BLaER1 treated with 17β-estradiol and CSF1 and Interleukin-3, amounts not matched to agents 10 nM and 100 nM (cell line): ENCODE data around the gene FAM13A.

Source experiments
- H3K27ac ChIP-seq, 11 experiments: shearing (Covaris generic); formaldehyde crosslinking; 2 replicates each; pipeline ENCODE4 v1.8.1; 2022
- H3K27me3 ChIP-seq, 11 experiments: shearing (Covaris generic); formaldehyde crosslinking; 2 replicates each; pipeline ENCODE4 v1.8.1; 2022
- H3K36me3 ChIP-seq, 11 experiments: shearing (Covaris generic); formaldehyde crosslinking; 2 replicates each; pipeline ENCODE4 v1.8.1; 2022
- H3K4me1 ChIP-seq, 10 experiments: shearing (Covaris generic); formaldehyde crosslinking; 2 replicates each; pipeline ENCODE4 v1.8.1; 2022
- H3K4me2 ChIP-seq, 11 experiments: shearing (Covaris generic); formaldehyde crosslinking; 2 replicates each; pipeline ENCODE4 v1.8.1; 2022
- H3K4me3 ChIP-seq, 10 experiments: shearing (Covaris generic); formaldehyde crosslinking; 2 replicates each; pipeline ENCODE4 v1.8.1; 2022
- H3K9ac ChIP-seq, 11 experiments: shearing (Covaris generic); formaldehyde crosslinking; 2 replicates each; pipeline ENCODE4 v1.8.1; 2022
- H3K9me3 ChIP-seq, 11 experiments: shearing (Covaris generic); formaldehyde crosslinking; replicated peaks in 1 of 11; 2 replicates each; pipeline ENCODE4 v1.8.1; 2022
- H4K20me1 ChIP-seq, 11 experiments: shearing (Covaris generic); formaldehyde crosslinking; 2 replicates each; pipeline ENCODE4 v1.8.1; 2022
- Cebpa-rat ChIP-seq, 11 experiments: shearing (Covaris generic); IDR thresholded peaks; 2 replicates each; pipeline ENCODE4 v1.8.1; 2022

FAM13A gene

GRCh38 chr4:88809101-88809500 is 247.9 kb downstream of the FAM13A start:
- Histone ChIP-seq H3K9me3 (0 out of 22 replicates have a peak, but pooled peaks cover 0 to 4% (median 0%) of the 10 kb centered on the region in 11 experiments), H3K4me1 (peaks cover 0 to 53% (median 2%) of the 10 kb centered on the region in 10 experiments; a peak in 8 of 20 replicates), H3K27ac (0 out of 22 replicates have a peak overlapping the region, but pooled peaks of 1 of the 11 experiments have one; percentile 4), H3K27me3 (no peaks in the 10 kb centered on the region), H3K4me2 (peak overlapping the region in 2 of 11 experiments; percentile 50 to 56; a peak in 3 of 22 replicates), H3K4me3 (no peak overlapping the region), H4K20me1 (peaks cover 0 to 87% (median 0%) of the 10 kb centered on the region in 11 experiments; a peak in 6 of 22 replicates), H3K9ac (0 out of 22 replicates have a peak overlapping the region, but pooled peaks of 1 of the 11 experiments have one; percentile 19), H3K36me3 (peaks cover 0 to 54% (median 0%) of the 10 kb centered on the region in 11 experiments; a peak in 3 of 22 replicates)
- no peak for TF ChIP-seq Cebpa-rat (IDR thresholded peaks at IDR 0.05)

GRCh38 chr4:88807499-88807898 is 249.5 kb downstream of the FAM13A start:
- Histone ChIP-seq H3K27ac (no peak overlapping the region), H3K9ac (no peak overlapping the region), H3K4me1 (peaks cover 0 to 69% (median 14%) of the 10 kb centered on the region in 10 experiments; a peak in 13 of 20 replicates), H3K4me3 (no peak overlapping the region), H4K20me1 (peaks cover 0 to 85% (median 0%) of the 10 kb centered on the region in 11 experiments; a peak in 4 of 22 replicates), H3K36me3 (peaks cover 0 to 41% (median 0%) of the 10 kb centered on the region in 11 experiments; a peak in 3 of 22 replicates), H3K4me2 (no peak overlapping the region), H3K27me3 (no peaks in the 10 kb centered on the region), H3K9me3 (0 out of 22 replicates have a peak, but pooled peaks cover 0 to 4% (median 0%) of the 10 kb centered on the region in 11 experiments)
- no peak for TF ChIP-seq Cebpa-rat (IDR thresholded peaks at IDR 0.05)

- Histone ChIP-seq H3K36me3 (peaks cover 0 to 53% (median 0%) of the 10 kb centered on the region in 11 experiments; a peak in 6 of 22 replicates), H3K4me2 (peak overlapping the region in 6 of 11 experiments; percentile 30 to 87 (median 68); a peak in 8 of 22 replicates), H3K27ac (peak overlapping the region in 7 of 11 experiments; percentile 31 to 72 (median 63); a peak in 11 of 22 replicates), H3K4me1 (peaks cover 0 to 65% (median 15%) of the 10 kb centered on the region in 10 experiments; a peak in 13 of 20 replicates), H3K4me3 (no peak overlapping the region), H3K27me3 (no peaks in the 10 kb centered on the region), H4K20me1 (peaks cover 0 to 85% (median 0%) of the 10 kb centered on the region in 11 experiments; a peak in 2 of 22 replicates), H3K9me3 (0 out of 22 replicates have a peak, but pooled peaks cover 0 to 4% (median 0%) of the 10 kb centered on the region in 11 experiments), H3K9ac (0 out of 22 replicates have a peak overlapping the region, but pooled peaks of 2 of the 11 experiments have one; percentile 31 to 41)
- TF ChIP-seq Cebpa-rat (IDR thresholded peaks at IDR 0.05), result no peak
Measured at GRCh38 chr4:88804234-88804633, 252.8 kb downstream of the FAM13A start.

- peaks cover 0 to 81% (median 0%) of the 10 kb centered on the region in 11 experiments; a peak in 2 of 22 replicates for H4K20me1 ChIP-seq
- peak overlapping the region in 7 of 11 experiments; percentile 21 to 87 (median 62); a peak in 13 of 22 replicates for H3K4me2 ChIP-seq
- 0 out of 22 replicates have a peak, but pooled peaks cover 0 to 4% (median 0%) of the 10 kb centered on the region in 11 experiments for H3K9me3 ChIP-seq
- H3K36me3 ChIP-seq, result peaks cover 0 to 59% (median 0%) of the 10 kb centered on the region in 11 experiments; a peak in 6 of 22 replicates
- H3K4me1 ChIP-seq, result peaks cover 0 to 59% (median 15%) of the 10 kb centered on the region in 10 experiments; a peak in 13 of 20 replicates
- TF ChIP-seq Cebpa-rat (IDR thresholded peaks at IDR 0.05), result peak in 8 of 11 experiments; percentile 32 to 91 (median 56); a peak in 11 of 22 replicates
- H3K27me3 ChIP-seq, result no peaks in the 10 kb centered on the region
- H3K4me3 ChIP-seq, result no peak overlapping the region
- H3K27ac ChIP-seq, result peak overlapping the region in 7 of 11 experiments; percentile 31 to 72 (median 63); a peak in 12 of 22 replicates
- peak overlapping the region in 3 of 11 experiments; percentile 31 to 51 (median 41); a peak in 2 of 22 replicates for H3K9ac ChIP-seq
Measured at GRCh38 chr4:88803600-88804096, 253.3 kb downstream of the FAM13A start.

GRCh38 chr4:88802585-88803286 is 254.2 kb downstream of the FAM13A start:
- peak overlapping the region in 7 of 11 experiments; percentile 30 to 87 (median 71); a peak in 13 of 22 replicates for H3K4me2 ChIP-seq
- H3K4me3 ChIP-seq, result peak overlapping the region in 1 of 10 experiments; percentile 10; a peak in 1 of 20 replicates
- peak overlapping the region in 6 of 11 experiments; percentile 35 to 72 (median 48); a peak in 11 of 22 replicates for H3K27ac ChIP-seq
- H3K27me3 ChIP-seq, result no peaks in the 10 kb centered on the region
- peaks cover 0 to 77% (median 0%) of the 10 kb centered on the region in 11 experiments; a peak in 2 of 22 replicates for H4K20me1 ChIP-seq
- peaks cover 0 to 67% (median 0%) of the 10 kb centered on the region in 11 experiments; a peak in 6 of 22 replicates for H3K36me3 ChIP-seq
- 0 out of 22 replicates have a peak, but pooled peaks cover 0 to 11% (median 0%) of the 10 kb centered on the region in 11 experiments for H3K9me3 ChIP-seq
- no peak overlapping the region; a peak in 1 of 22 replicates for H3K9ac ChIP-seq
- no peak for TF ChIP-seq Cebpa-rat (IDR thresholded peaks at IDR 0.05)
- peaks cover 0 to 57% (median 15%) of the 10 kb centered on the region in 10 experiments; a peak in 13 of 20 replicates for H3K4me1 ChIP-seq

GRCh38 chr4:88802138-88802537 is 254.8 kb downstream of the FAM13A start:
- peak overlapping the region in 2 of 11 experiments; percentile 45 to 63; a peak in 3 of 22 replicates for H3K27ac ChIP-seq
- peak overlapping the region in 4 of 11 experiments; percentile 62 to 87 (median 81); a peak in 7 of 22 replicates for H3K4me2 ChIP-seq
- TF ChIP-seq Cebpa-rat (IDR thresholded peaks at IDR 0.05), result no peak
- H3K4me3 ChIP-seq, result no peak overlapping the region
- H3K27me3 ChIP-seq, result no peaks in the 10 kb centered on the region
- H3K9me3 ChIP-seq, result peaks cover 0 to 16% (median under 1%) of the 10 kb centered on the region in 11 experiments; a peak in 4 of 22 replicates
- peaks cover 0 to 57% (median 15%) of the 10 kb centered on the region in 10 experiments; a peak in 13 of 20 replicates for H3K4me1 ChIP-seq
- H4K20me1 ChIP-seq, result peaks cover 0 to 71% (median 0%) of the 10 kb centered on the region in 11 experiments; a peak in 2 of 22 replicates
- H3K9ac ChIP-seq, result no peak overlapping the region
- H3K36me3 ChIP-seq, result peaks cover 0 to 67% (median 0%) of the 10 kb centered on the region in 11 experiments; a peak in 6 of 22 replicates

GRCh38 chr4:88799900-88800299 is 257.1 kb downstream of the FAM13A start:
- Histone ChIP-seq H3K4me3 (no peak overlapping the region), H4K20me1 (peaks cover 0 to 58% (median 0%) of the 10 kb centered on the region in 11 experiments; a peak in 2 of 22 replicates), H3K36me3 (peaks cover 0 to 54% (median 0%) of the 10 kb centered on the region in 11 experiments; a peak in 6 of 22 replicates), H3K27ac (no peak overlapping the region), H3K9me3 (peaks cover 0 to 18% (median 4%) of the 10 kb centered on the region in 11 experiments; a peak in 9 of 22 replicates), H3K4me1 (peaks cover 0 to 39% (median 15%) of the 10 kb centered on the region in 10 experiments; a peak in 13 of 20 replicates), H3K4me2 (no peak overlapping the region), H3K27me3 (no peaks in the 10 kb centered on the region), H3K9ac (no peak overlapping the region)
- no peak for TF ChIP-seq Cebpa-rat (IDR thresholded peaks at IDR 0.05)

- Histone ChIP-seq H3K4me2 (no peak overlapping the region), H3K9ac (no peak overlapping the region), H3K36me3 (peaks cover 0 to 67% (median 0%) of the 10 kb centered on the region in 11 experiments; a peak in 6 of 22 replicates), H3K4me1 (peaks cover 0 to 34% (median 3%) of the 10 kb centered on the region in 10 experiments; a peak in 12 of 20 replicates), H3K9me3 (peaks cover 0 to 18% (median 4%) of the 10 kb centered on the region in 11 experiments; a peak in 9 of 22 replicates), H3K27me3 (no peaks in the 10 kb centered on the region), H4K20me1 (peaks cover 0 to 62% (median 0%) of the 10 kb centered on the region in 11 experiments; a peak in 2 of 22 replicates), H3K4me3 (no peak overlapping the region), H3K27ac (no peak overlapping the region)
- TF ChIP-seq Cebpa-rat (IDR thresholded peaks at IDR 0.05), result no peak
Measured at GRCh38 chr4:88797725-88798124, 259.3 kb downstream of the FAM13A start.
